Amygdala (tissue), 56 donors: Measurements from ENCODE around the gene CHADL.

ENCODE experiments used
- DNase-seq, 56 donors: peaks; one replicate each; lab custom pipeline; 2025; lab: John Stamatoyannopoulos, UW

CHADL gene

DNA sequence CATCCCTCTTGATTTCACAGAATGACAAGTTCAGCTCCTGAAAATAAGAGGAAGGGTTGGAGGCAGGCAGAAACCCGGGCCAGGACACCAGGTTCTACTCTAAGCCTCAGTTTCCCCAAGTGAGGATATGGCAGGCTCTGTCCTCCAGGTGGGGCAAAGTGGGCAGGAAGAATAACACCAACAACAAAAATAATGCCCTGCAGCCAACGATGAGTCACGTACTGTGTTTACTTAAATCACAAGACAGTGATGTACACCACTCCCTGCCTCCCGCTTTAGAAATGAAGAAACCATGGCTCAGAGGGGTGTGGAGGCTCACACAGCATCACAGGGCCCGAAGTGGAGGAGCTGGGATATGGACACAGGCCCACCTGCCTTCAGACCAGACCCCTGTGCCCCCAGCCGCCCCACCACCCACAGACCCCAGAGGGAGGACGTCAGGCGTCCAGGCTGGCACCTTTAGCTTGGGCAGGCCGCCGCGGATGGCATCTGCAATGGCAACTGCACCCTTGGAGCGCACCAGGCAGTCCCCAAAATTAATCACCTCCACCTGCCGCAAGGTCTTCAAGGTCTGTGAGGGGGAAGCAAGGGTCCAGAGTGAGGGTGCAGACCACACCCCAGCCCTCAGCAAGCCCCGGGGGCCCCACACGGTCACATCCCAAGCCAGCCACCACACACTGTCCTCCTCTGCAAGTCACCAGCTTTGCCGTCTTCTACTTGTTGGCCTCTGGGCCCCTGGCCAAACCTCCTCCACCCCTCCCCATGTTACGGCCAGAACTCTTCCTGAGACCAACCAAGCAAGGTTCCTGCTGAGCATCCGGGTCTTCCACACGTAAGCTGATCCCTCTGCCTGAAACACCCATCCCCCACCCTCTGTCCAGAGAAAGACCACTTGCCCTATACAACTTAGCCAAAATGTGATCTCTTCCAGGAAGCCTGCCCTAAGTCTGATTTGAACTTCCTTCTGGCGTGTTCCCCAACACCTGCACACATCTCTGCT lies 15.8 kb upstream of the CHADL start:
- no peak for DNase-seq

DNA sequence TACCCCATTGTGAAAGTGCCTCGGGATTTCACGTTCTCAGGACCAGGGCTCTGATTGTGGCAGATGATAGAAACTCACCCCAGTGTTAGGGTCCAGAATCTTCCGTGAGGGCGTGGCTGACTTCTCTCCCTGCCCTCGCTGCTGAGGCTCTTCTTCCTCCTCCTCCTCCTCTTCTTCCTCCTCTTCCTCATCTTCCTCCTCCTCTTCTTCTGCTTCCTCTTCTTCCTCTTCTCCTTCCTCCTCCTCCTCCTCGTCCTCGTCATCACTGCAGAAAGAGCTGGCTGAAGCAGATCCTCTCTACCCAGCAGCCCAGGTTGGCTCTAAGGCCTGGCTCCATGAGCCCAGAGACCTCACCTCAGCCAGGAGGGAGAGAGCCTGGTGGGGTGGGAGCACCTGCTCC lies 13.5 kb upstream of the CHADL start:
- no peak for DNase-seq

DNA sequence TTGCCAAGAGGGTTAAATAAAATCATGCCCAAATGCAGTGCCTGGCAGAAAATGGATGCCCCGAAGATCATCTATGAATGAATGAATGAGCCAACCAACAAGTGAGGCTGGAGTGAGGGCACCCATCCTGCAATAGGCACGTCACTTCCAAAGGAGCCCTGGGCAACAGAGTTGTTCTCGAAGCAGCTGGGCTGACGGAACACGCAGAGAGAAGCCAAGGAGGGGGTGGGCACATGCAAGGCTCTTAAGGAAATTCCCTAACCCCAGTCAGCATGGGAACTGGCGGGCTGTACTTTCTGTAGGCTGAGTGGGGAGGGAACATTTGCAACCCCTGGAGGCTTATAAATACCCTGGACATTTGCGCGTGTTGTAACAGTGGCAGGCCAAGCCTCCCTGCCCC lies 11.6 kb upstream of the CHADL start:
- peak in 5 of 56 donors; percentile 6 to 50 (median 30) for DNase-seq

DNA sequence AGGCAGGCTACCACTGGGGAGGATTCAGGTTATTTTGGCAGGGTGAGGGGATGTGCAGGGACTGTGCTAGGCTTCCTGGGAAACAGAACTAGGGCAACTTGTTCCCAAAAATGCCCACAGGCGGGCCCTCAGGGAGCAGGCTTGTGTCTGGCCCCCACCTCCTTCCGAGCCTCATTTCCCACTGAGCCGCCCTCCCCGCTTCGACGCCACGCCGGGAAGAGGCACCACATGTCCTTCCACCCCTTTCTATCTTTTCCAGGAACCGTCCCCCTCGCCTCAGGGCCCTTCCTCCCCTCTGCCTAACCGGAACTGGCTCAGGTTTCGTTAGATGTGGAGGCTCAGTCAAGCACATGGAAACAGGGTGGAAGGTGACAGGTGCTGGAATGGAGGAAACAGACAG lies 9.4 kb upstream of the CHADL start:
- DNase-seq: no peak

DNA sequence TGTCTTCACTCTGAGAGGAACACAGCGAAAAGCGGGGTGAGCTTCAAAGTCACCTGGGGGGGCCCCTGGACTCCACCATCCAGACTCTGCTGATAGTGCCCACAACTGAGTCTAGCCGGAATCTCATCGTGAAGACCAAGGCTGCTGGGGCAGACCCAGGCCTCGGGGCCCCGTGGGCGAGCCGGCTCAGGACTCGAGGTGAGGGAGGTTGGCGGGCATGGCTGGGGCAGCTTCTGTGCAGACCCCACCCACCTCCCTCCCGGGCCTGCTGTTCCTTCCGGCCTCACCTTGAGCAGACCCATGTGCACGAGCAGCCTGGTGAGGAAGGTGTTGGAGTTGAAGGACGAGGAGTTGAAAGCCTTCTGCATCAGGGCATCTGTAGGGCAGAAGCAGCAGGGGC lies 8.7 kb upstream of the CHADL start:
- DNase-seq: no peak

DNA sequence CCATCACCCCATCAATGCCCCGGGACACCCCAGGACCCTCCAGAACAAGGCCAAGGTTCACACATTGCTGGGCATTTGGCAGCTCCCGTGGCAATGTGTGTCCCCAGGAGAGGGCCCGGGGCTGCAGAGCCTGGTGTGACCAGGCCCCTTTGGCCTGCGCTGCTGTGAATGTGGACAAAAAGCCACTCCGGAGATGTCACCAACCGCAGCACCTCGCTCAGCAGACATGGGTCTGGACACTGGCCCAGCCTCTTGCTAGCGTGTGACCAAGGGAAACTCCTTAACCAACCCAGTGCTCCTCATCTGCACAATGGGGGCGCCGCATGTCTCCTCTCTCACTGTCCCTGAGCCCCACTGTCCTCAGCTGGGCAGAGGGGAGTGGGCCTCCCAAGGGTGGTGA lies 8.0 kb upstream of the CHADL start:
- DNase-seq: no peak

DNA sequence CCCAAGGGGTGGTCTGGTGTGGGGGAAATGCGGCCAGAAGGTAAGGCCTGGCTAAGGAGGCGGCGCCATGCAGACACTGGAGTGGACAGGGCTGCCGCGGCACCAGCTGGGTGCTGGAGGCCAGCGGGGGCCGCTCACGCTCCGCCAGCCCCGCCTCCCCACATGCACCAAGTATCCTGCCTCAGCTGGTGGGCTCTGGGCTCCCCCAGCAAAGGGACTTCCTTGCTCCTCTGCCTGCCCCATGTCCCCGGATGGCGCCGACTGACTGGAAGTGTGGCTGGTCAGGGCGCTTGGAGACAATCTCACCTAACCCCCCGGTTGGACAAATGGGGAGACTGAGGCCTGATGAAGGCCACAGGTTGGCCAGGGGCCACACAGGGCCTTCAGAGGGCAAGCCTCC lies 7.6 kb upstream of the CHADL start:
- no peak for DNase-seq

DNA sequence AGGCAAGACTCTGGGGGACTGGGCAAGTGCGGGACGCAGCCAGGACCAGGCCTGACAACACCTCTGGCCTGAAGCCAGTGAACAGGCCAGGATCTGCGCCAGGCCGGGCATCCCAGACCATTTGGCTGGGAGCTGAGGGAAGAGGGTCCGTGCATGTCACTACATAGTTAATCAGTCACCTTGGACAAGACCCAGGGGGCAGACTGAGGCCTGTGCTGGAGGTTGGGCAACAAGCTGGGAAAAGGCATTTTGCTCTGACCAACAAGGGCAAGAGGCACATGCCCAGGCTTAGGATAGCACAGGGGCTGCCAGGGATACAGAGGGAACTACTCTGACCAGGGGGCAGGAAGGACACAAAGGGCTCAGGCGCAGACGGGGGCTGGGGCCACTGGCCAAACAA lies 7.0 kb upstream of the CHADL start:
- DNase-seq: peak in 5 of 56 donors; percentile 6 to 42 (median 17)

DNA sequence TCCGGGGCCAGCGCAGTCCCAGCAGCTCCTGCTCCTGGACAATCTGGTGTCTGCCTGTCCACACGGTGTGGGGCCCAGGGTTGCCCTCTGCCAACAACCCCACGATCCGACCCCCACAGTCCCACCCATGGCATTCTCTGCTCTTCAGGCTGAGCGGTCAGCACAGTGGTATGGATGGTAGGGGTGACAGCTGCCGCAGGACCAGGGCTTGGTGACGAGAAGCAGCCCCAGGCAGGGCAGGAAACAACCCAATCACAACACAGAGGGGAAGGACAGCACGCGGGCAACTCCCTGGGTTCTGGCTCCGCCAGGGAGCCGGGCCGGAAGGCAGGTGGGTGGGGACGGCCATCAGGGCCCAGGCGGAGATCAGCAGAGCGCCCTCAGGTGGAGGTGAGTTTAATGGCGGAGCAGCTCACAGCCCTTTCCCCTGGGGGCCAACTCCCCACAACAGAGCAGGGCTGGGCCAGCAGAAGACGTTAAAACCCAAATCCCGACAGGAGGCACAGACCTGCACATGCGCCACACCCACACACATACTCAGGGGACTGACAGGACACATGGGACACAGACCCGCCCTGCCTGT lies 5.3 kb upstream of the CHADL start:
- DNase-seq: no peak

DNA sequence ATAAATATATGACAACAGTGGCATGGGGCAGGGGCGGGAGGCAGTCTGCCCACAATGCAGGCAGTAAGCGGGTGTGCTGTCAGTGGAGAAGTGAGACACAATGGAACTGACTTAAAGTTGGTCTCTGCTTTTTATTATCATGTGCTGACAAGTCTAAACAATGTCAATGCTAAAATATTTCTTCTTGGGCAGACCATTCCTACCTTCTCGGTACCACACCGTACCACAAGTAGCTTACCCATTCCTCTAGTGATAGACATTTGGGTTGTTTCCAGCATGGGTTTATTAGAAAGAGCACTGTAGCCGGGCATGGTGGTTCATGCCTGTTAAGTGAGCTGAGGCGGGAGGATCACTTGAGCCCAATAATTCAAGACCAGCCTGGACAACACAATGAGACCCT lies 2.6 kb upstream of the CHADL start:
- DNase-seq: peak in 1 of 56 donors; percentile 10

DNA sequence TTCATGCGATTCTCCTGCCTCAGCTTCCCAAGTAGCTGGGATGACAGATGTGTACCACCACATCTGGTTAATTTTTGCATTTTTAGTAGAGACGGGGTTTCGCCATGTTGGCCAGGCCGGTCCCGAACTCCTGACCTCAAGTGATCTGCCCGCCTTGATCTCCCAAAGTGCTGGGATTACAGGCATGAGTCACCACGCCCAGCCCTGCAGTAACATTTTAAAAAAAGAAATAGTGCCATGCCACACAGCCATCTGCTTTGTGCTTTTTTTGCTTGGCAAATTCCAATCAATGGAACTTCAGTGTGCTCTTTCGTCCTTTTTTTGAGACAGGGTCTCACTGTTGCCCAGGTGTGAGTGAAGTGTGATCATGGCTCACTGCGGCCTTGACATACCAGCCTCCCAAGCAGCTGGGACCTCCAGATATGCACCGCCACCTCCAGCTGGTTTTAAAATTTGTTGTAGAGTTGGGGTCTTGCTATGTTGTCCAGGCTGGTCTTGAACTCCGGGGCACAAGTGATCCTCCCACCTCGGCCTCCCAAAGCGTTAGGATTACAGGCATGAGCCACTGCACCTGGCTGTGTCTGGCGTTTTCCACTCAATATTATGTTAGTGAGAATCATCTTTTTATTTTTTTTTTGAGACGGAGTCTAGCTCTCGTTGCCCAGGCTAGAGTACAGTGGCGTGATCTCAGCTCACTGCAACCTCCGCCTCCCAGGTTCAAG lies 1.8 kb upstream of the CHADL start:
- DNase-seq: no peak

DNA sequence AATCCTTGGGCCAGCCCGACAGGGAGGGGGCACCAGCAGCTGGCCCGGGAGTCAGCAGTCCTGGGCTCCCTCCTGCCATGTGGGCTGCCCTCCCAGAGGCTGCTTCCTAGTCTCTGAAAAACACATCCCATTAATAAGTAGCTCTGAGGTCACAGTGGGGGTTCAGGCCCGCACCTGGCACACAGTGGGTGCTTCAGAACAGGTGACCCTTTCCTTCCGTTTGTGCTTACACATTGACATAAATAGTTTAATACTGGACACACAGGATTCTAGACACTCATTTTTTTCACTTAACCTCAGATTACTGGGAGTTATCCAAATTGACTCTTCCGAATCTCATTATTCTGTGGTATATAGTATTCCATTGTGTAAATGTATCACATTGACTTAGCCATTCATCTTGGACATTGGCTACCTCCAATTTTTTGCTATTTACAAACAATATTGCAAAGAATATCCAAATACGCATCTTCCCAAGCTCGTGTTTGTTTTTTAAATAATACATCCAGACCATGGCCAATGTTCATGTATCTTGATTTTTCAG lies 474 bp upstream of the CHADL start:
- no peak for DNase-seq

DNA sequence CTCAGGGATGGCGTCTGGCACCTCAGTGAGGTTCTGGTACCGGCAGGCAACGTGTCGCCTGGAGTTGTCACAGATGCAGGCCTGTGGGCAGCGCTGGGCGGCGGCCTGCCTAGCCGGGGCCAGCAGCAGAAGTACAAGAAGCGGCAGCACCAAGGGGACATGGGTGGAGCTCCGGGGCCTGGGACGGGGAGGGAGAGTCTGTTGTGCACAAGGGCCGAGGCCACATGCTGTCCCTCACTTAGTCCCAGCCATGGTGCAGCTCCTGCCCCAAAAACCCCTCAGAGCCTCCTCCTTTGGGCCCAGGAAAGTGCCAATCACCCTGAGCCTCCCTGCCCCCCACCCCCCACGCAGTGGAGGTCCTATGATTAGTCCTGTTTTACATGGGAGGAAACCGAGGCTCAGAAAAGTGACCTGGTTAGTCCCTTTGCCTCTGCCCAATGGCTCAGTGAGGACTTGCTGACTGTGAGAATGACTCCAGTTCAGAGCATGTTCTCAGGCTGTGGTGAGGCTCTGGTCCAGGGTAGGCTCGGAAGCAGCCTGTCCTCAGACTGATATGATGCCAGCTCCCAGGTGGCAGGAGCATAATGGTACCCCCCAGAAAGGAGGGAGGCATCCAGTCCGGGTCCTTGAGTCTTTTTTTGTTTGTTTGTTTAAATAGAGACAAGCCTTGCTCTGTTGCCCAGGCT lies 1.1 kb downstream of the CHADL start:
- peak in 26 of 56 donors; percentile 12 to 59 (median 39) for DNase-seq

DNA sequence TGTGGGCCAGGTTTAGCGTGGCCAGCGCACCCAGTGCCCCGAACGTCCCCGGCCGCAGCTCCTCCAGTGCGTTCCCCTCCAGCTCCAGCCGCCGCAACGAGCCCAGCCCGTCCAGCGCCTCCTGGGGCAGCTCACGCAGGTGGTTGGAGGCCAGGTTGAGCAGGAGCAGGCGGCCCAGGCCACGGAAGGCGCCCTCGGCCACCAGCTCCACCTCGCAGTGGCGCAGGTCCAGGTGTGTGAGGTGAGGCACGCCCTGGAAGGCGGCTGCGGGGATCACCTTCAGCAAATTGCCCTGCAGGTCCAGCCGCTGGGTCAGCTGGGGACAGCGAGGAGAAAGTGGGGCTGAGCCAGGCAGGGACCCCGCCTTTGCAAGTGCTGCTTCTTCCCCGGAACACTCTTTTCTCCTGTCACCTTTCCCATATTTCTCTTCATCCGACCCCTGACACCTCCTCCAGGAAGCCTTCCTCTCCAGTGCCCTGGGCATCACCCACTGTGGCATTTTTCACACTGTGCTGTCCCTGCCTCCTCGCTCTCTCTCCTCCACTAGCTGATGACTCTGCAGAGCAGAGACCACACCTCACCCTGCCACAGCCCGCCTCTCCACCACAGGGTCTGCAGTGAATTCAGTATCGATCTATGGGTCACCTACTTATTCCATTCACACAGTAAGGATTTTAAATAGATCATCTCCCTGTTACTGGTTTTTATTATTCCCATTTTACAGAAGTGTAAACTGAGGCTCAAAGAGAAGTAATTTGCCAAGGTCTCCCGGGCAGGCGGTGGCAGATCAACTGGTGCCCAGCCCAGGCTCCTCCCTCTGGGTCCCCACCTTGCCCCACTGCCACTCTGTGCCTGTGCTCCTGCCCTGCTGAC lies 1.9 kb downstream of the CHADL start:
- DNase-seq: no peak

DNA sequence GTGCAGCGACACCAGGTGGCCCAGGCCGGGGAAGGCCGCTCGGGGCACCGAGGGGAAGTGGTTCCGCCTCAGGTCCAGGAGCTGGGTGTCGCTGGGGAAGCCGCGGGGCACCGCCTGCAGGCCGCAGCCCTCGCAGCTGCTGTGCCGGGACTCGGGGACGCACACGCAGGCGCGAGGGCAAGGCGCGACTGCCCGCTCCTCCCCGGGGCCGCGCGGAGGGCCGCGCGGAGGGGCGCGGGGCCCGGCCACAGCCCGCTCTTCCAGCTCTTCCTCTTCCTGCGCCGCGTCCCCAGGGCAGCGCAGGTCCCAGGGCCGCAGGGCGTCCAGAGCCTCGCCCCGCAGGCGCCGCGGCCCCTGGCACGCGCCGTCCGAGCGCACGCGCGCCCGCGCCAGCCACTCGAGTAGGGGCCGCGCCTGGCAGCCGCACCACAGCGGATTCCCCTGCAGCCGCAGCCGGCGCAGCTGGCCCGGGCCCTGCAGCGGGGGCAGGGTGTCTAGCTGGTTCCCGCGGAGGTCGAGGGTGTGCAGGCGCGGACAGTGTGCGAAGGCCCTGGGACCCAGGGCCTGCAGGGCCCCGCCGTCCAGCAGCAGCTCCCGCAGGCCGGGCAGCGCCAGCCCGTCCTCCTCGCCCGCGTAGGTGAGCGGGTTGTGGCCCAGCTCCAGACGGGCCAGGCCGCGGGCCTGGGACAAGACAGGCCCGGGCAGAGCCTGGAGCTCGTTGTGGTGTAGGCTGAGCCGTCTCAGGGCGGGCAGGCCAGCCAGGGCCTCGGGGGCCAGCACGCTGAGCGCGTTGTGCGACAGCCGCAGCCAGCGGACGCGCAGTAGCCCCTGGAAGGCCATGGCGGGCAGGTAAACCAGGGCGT lies 2.8 kb downstream of the CHADL start:
- DNase-seq: peak in 22 of 56 donors; percentile 13 to 73 (median 44)

DNA sequence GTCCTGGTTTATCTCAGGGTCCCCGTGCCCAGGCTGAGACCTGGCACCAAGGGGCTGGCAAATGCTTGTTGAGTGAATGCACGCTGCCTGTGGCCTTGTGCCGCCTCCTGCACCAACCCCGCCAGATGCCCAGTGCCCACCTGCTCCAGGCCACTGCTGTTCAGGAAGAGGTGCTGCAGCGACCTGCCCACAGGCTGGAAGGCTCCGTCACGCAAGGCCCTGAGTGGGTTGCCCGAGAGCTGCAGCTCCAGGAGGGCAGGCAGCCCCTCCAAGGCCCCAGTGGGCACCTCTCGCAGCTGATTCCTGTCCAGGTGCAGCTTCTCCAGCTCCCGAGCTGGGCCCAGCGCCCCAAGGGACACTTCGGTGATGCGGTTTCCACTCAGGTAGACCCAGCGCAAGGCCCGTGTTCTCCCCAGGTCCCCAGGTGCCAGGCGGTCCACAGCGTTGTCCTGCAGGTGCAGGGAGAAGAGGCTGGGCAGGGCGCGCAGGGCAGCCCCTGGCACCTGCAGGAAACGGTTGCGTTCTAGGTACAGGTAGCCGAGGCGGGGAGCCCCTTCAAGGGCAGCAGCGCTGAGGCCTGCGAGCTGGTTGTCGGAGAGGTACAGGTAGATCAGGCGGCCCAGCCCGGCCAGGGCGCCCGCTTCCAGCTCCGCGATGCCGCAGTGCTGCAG lies 3.6 kb downstream of the CHADL start:
- DNase-seq: peak in 1 of 56 donors; percentile 26

DNA sequence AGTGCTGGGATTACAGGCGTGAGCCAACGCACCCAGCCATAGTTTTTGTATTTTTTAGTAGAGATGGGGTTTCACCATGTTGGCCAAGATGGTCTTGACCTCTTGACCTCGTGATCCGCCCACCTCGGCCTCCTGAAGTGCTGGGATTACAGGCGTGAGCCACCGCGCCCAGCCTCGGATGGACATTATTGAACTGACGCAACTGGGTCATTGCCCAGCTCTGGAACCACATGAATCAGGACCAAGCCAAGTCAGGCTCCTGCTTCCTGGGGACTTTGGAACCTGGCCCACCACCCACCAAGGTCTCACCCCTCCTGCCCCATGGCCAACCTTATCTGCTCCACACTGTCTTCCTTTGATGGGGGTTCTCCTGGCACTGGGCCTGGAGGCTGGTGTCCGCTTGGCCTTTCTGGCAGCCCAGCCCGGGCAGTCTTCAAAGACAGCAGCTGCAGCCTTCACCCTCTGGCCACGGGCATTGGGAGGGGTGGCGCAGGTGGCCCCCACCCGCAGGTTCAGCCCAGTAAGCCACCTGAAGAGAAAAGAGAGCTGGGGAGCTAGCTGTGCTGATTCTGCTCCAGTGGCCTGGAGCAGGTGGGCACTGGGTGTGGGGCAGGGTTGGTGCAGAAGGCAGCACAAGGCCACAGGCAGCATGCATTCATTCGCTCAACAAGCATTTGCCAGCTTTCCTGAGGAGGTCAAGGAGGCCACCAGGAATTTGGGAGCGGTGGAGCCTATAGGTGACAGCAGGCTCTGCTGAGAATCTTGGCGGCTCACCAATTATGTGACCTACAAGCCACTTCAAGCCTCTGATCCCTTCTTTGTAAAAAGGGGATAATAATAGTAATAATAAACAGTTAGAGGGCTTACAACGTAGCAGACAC lies 5.7 kb downstream of the CHADL start:
- DNase-seq: peak in 6 of 56 donors; percentile 8 to 54 (median 24)
